CD4-positive, alpha-beta T cell (primary cell): ENCODE measurements around the gene TRPV2. TPM values are rescaled to one million over a fixed set of nuclear protein-coding genes. Genes with fewer than 3 reads are reported as not detected.

Experiments
- ATAC-seq: fragments of 200-7000 bp; cut with Tn5 transposase; one replicate; pipeline ENCODE4 v1.10.0; 2022; ENCODE audit warnings: mild to moderate bottlenecking; ENCODE audit not compliant: poor library complexity
- CTCF ChIA-PET: fragments of 350-600 bp; sonication (Branson Sonifier 250); formaldehyde crosslinking; loops from one replicate; lab custom pipeline; 2021; ENCODE audit warnings: antibody characterized with exemption, inconsistent platforms; lab: Charles Lee
- POLR2A ChIA-PET: fragments of 350-600 bp; sonication (Branson Sonifier 250); formaldehyde crosslinking; loops from one replicate; lab custom pipeline; 2021; ENCODE audit warnings: antibody characterized with exemption, inconsistent platforms; lab: Charles Lee
- DNase-seq, 14 experiments: peaks; one replicate each; pipeline ENCODE4 v3.0.0-alpha.2; 2013 to 2020; ENCODE audit warnings: mixed read lengths in 2 of 14
- H3K27ac ChIP-seq, 2 donors: one replicate each; pipeline versions ENCODE4 v1.5.1 to v1.7.0; 2013; ENCODE audit warnings: low read length in 2 of 2, low read depth in 1 of 2, mild to moderate bottlenecking in 1 of 2
- H3K27me3 ChIP-seq, 2 experiments: 1 replicate in 1 of 2; 2 replicates in 1 of 2; pipeline versions ENCODE4 v1.6.1 to v1.7.0; 2013; ENCODE audit warnings: low read length in 2 of 2, control low read depth in 1 of 2, mild to moderate bottlenecking in 1 of 2, moderate library complexity in 1 of 2; ENCODE audit not compliant: insufficient read depth in 2 of 2, control insufficient read depth in 1 of 2
- H3K36me3 ChIP-seq: one replicate; pipeline ENCODE4 v1.6.1; 2013; ENCODE audit warnings: low read length, control low read depth; ENCODE audit not compliant: insufficient read depth
- H3K4me1 ChIP-seq: one replicate; pipeline ENCODE4 v1.6.1; 2013; ENCODE audit warnings: low read length, control low read depth; ENCODE audit not compliant: insufficient read depth
- H3K4me3 ChIP-seq: one replicate; pipeline ENCODE4 v1.5.1; 2013; ENCODE audit warnings: mild to moderate bottlenecking, low read length, moderate library complexity
- H3K9me3 ChIP-seq, 2 experiments: 1 replicate in 1 of 2; 2 replicates in 1 of 2; pipeline versions ENCODE4 v1.6.1 to v1.7.0; 2013; ENCODE audit warnings: low read length in 2 of 2, mild to moderate bottlenecking in 2 of 2, control low read depth in 1 of 2, moderate library complexity in 1 of 2; ENCODE audit not compliant: control insufficient read depth in 1 of 2, insufficient read depth in 1 of 2
- H3K27ac Mint-ChIP-seq: one replicate; pipeline ENCODE4 v1.8.0; 2020; ENCODE audit warnings: mixed read lengths
- H3K27me3 Mint-ChIP-seq: one replicate; pipeline ENCODE4 v1.8.0; 2021; ENCODE audit warnings: mixed read lengths
- H3K36me3 Mint-ChIP-seq: one replicate; pipeline ENCODE4 v1.8.0; 2021; ENCODE audit warnings: low read depth, mixed read lengths
- H3K4me1 Mint-ChIP-seq: one replicate; pipeline ENCODE4 v1.8.0; 2021; ENCODE audit warnings: low read depth, mixed read lengths
- H3K4me3 Mint-ChIP-seq: one replicate; pipeline ENCODE4 v1.8.0; 2020; ENCODE audit warnings: mild to moderate bottlenecking, mixed read lengths
- H3K9me3 Mint-ChIP-seq: one replicate; pipeline ENCODE4 v1.8.0; 2020; ENCODE audit warnings: mixed read lengths
- CTCF ChIP-seq: fragments of 200-600 bp; IDR thresholded peaks from one replicate; pipeline ENCODE4 v1.8.0; 2022; ENCODE audit warnings: antibody characterized with exemption, mild to moderate bottlenecking
- intact Hi-C, 2 experiments: fragments of 100-400 bp; cut with DNase I in 1 of 2; cut with micrococcal nuclease in 1 of 2; formaldehyde crosslinking; loops; one replicate each; pipeline versions ENCODE4 v1.15.1 to v1.9.0; 2023 to 2025; cut with DNase I, micrococcal nuclease
- total RNA-seq, 174 experiments: library from RNA in 2 of 174; stranded (reverse) in 2 of 174; gene quantifications; one replicate each; pipeline ENCODE4 v1.2.3 and lab custom pipeline; 2021 to 2026

TRPV2 gene
- total RNA-seq, 2 experiments from 2014 or later = 42.8 to 45.2 TPM

- no peak for ATAC-seq
- no peak for DNase-seq
- Mint-ChIP-seq H3K4me1 (no peaks in the 10 kb centered on the region), H3K9me3 (no peaks in the 10 kb centered on the region), H3K36me3 (no peaks in the 10 kb centered on the region), H3K4me3 (no peak overlapping the region), H3K27ac (no peak overlapping the region), H3K27me3 (no peaks in the 10 kb centered on the region)
- no peak for TF ChIP-seq CTCF
- Histone ChIP-seq H3K36me3 (no peaks in the 10 kb centered on the region), H3K27ac (no peak overlapping the region), H3K4me1 (no peaks in the 10 kb centered on the region), H3K4me3 (no peak overlapping the region), H3K27me3 (no peaks in the 10 kb centered on the region), H3K9me3 (no peaks in the 10 kb centered on the region)
- POLR2A ChIA-PET = no interaction called here
- CTCF ChIA-PET = no interaction called here
- intact Hi-C loops = no loop called here
Measured at GRCh38 chr17:16465052-16465312, 49.6 kb downstream of the TRPV2 start.

- Histone ChIP-seq H3K27me3 (no peaks in the 10 kb centered on the region), H3K27ac (no peak overlapping the region), H3K4me3 (no peak overlapping the region), H3K9me3 (no peaks in the 10 kb centered on the region), H3K36me3 (no peaks in the 10 kb centered on the region), H3K4me1 (no peaks in the 10 kb centered on the region)
- intact Hi-C loops = no loop called here
- DNase-seq (no peak), ATAC-seq (no peak)
- no peaks in the 10 kb centered on the region for H3K36me3 Mint-ChIP-seq
- TF ChIP-seq CTCF = no peak
- no peaks in the 10 kb centered on the region for H3K4me1 Mint-ChIP-seq
- H3K9me3 Mint-ChIP-seq = no peaks in the 10 kb centered on the region
- ChIA-PET CTCF (no interaction called here), POLR2A (no interaction called here)
- no peak overlapping the region for H3K4me3 Mint-ChIP-seq
- H3K27ac Mint-ChIP-seq = no peak overlapping the region
- no peaks in the 10 kb centered on the region for H3K27me3 Mint-ChIP-seq
Measured at GRCh38 chr17:16465861-16466338, 50.5 kb downstream of the TRPV2 start.

GRCh38 chr17:16466407-16466806, 51.0 kb downstream of the TRPV2 start:
- intact Hi-C loops = no loop called here
- Histone ChIP-seq H3K27me3 (no peaks in the 10 kb centered on the region), H3K4me1 (no peaks in the 10 kb centered on the region), H3K4me3 (no peak overlapping the region), H3K27ac (no peak overlapping the region), H3K36me3 (no peaks in the 10 kb centered on the region), H3K9me3 (no peaks in the 10 kb centered on the region)
- no peak overlapping the region for H3K4me3 Mint-ChIP-seq
- ChIA-PET CTCF (no interaction called here), POLR2A (no interaction called here)
- DNase-seq (no peak), ATAC-seq (no peak)
- H3K27ac Mint-ChIP-seq = no peak overlapping the region
- no peaks in the 10 kb centered on the region for H3K4me1 Mint-ChIP-seq
- no peak for TF ChIP-seq CTCF
- H3K36me3 Mint-ChIP-seq = no peaks in the 10 kb centered on the region
- no peaks in the 10 kb centered on the region for H3K27me3 Mint-ChIP-seq
- no peaks in the 10 kb centered on the region for H3K9me3 Mint-ChIP-seq
